IgD-negative memory B cell (primary cell): Measurements from ENCODE around the gene SMARCA2. TPM values are rescaled to one million over a fixed set of nuclear protein-coding genes. Genes with fewer than 3 reads are reported as not detected.
A peak's percentile ranks its signal among the peaks of the same experiment; 100 is the strongest.

Experiments used
- H3K27ac Mint-ChIP-seq, 3 donors: one replicate each; pipeline ENCODE4 v1.8.0; 2020 to 2022; ENCODE audit warnings: mild to moderate bottlenecking in 3 of 3, mixed read lengths in 3 of 3, moderate library complexity in 1 of 3
- H3K27me3 Mint-ChIP-seq: one replicate; pipeline ENCODE4 v1.8.0; 2021; ENCODE audit warnings: mixed read lengths
- H3K36me3 Mint-ChIP-seq: one replicate; pipeline ENCODE4 v1.8.0; 2020; ENCODE audit warnings: mild to moderate bottlenecking, mixed read lengths
- H3K4me1 Mint-ChIP-seq, 3 donors: one replicate each; pipeline ENCODE4 v1.8.0; 2020 to 2022; ENCODE audit warnings: mixed read lengths in 3 of 3, mild to moderate bottlenecking in 1 of 3
- H3K4me3 Mint-ChIP-seq, 4 donors: one replicate each; pipeline ENCODE4 v1.8.0; 2020 to 2022; ENCODE audit warnings: mild to moderate bottlenecking in 4 of 4, mixed read lengths in 4 of 4, moderate library complexity in 3 of 4
- H3K9me3 Mint-ChIP-seq, 3 donors: one replicate each; pipeline ENCODE4 v1.8.0; 2020 to 2021; ENCODE audit warnings: mixed read lengths in 3 of 3, mild to moderate bottlenecking in 1 of 3
- polyA plus RNA-seq: library from polyadenylated mRNA; unstranded; fragments of 300-500 nt; fragmentation: Illumina TruSeq; gene quantifications from one replicate; pipeline ENCODE4 v1.2.3, GENCODE V29; 2021

Gene SMARCA2
- polyA plus RNA-seq, 1 donor from 2014 or later = 24.9 TPM

- H3K9me3 Mint-ChIP-seq = no peaks in the 10 kb centered on the region
- H3K4me1 Mint-ChIP-seq = peaks cover 6 to 22% (median 16%) of the 10 kb centered on the region in 3 donors
- no peak overlapping the region for H3K27ac Mint-ChIP-seq
- no peak overlapping the region for H3K4me3 Mint-ChIP-seq
- H3K27me3 Mint-ChIP-seq = no peaks in the 10 kb centered on the region
- peaks cover 2% of the 10 kb centered on the region for H3K36me3 Mint-ChIP-seq
Measured at GRCh38 chr9:2120926-2121689, 106.0 kb downstream of the SMARCA2 start.

- H3K27ac Mint-ChIP-seq = no peak overlapping the region
- H3K27me3 Mint-ChIP-seq = no peaks in the 10 kb centered on the region
- no peaks in the 10 kb centered on the region for H3K36me3 Mint-ChIP-seq
- H3K9me3 Mint-ChIP-seq = no peaks in the 10 kb centered on the region
- peaks cover 10 to 26% (median 23%) of the 10 kb centered on the region in 3 donors for H3K4me1 Mint-ChIP-seq
- H3K4me3 Mint-ChIP-seq = no peak overlapping the region
Measured at GRCh38 chr9:2122299-2122698, 107.2 kb downstream of the SMARCA2 start.

- H3K4me3 Mint-ChIP-seq = peak overlapping the region in 1 of 4 donors; percentile 33
- no peaks in the 10 kb centered on the region for H3K9me3 Mint-ChIP-seq
- peaks cover 1% of the 10 kb centered on the region for H3K36me3 Mint-ChIP-seq
- H3K27ac Mint-ChIP-seq = peak overlapping the region; percentile 0 to 60 (median 20)
- peaks cover 12 to 28% (median 26%) of the 10 kb centered on the region in 3 donors for H3K4me1 Mint-ChIP-seq
- no peaks in the 10 kb centered on the region for H3K27me3 Mint-ChIP-seq
Measured at GRCh38 chr9:2125906-2126305, 110.8 kb downstream of the SMARCA2 start.

GRCh38 chr9:2126331-2126803 is 111.2 kb downstream of the SMARCA2 start:
- Mint-ChIP-seq H3K27ac (peak overlapping the region in 2 of 3 donors; percentile 20 to 31), H3K4me1 (peaks cover 12 to 30% (median 26%) of the 10 kb centered on the region in 3 donors), H3K36me3 (peaks cover 1% of the 10 kb centered on the region), H3K4me3 (peak overlapping the region in 1 of 4 donors; percentile 33), H3K9me3 (no peaks in the 10 kb centered on the region), H3K27me3 (no peaks in the 10 kb centered on the region)

GRCh38 chr9:2127486-2127885 is 112.3 kb downstream of the SMARCA2 start:
- Mint-ChIP-seq H3K4me3 (no peak overlapping the region), H3K4me1 (peaks cover 12 to 31% (median 24%) of the 10 kb centered on the region in 3 donors), H3K36me3 (peaks cover 1% of the 10 kb centered on the region), H3K27me3 (no peaks in the 10 kb centered on the region), H3K9me3 (no peaks in the 10 kb centered on the region), H3K27ac (peak overlapping the region in 1 of 3 donors; percentile 79)

- Mint-ChIP-seq H3K9me3 (no peaks in the 10 kb centered on the region), H3K27me3 (no peaks in the 10 kb centered on the region), H3K36me3 (peaks cover 1% of the 10 kb centered on the region), H3K4me3 (no peak overlapping the region), H3K4me1 (peaks cover 12 to 31% (median 22%) of the 10 kb centered on the region in 3 donors), H3K27ac (peak overlapping the region in 1 of 3 donors; percentile 28)
Measured at GRCh38 chr9:2128141-2128540, 113.0 kb downstream of the SMARCA2 start.

GRCh38 chr9:2128618-2129017 is 113.5 kb downstream of the SMARCA2 start:
- Mint-ChIP-seq H3K4me1 (peaks cover 12 to 31% (median 22%) of the 10 kb centered on the region in 3 donors), H3K27ac (no peak overlapping the region), H3K27me3 (no peaks in the 10 kb centered on the region), H3K4me3 (peak overlapping the region in 1 of 4 donors; percentile 12), H3K36me3 (peaks cover 1% of the 10 kb centered on the region), H3K9me3 (no peaks in the 10 kb centered on the region)

GRCh38 chr9:2130941-2131340 is 115.8 kb downstream of the SMARCA2 start:
- peaks cover 5 to 17% (median 9%) of the 10 kb centered on the region in 3 donors for H3K4me1 Mint-ChIP-seq
- no peaks in the 10 kb centered on the region for H3K9me3 Mint-ChIP-seq
- peaks cover 3% of the 10 kb centered on the region for H3K36me3 Mint-ChIP-seq
- no peak overlapping the region for H3K4me3 Mint-ChIP-seq
- H3K27ac Mint-ChIP-seq = peak overlapping the region in 1 of 3 donors; percentile 57
- no peaks in the 10 kb centered on the region for H3K27me3 Mint-ChIP-seq

GRCh38 chr9:2132484-2133082 is 117.4 kb downstream of the SMARCA2 start:
- Mint-ChIP-seq H3K9me3 (no peaks in the 10 kb centered on the region), H3K4me1 (peaks cover 0 to 11% (median 3%) of the 10 kb centered on the region in 3 donors), H3K27ac (no peak overlapping the region)

GRCh38 chr9:2134391-2134790 is 119.2 kb downstream of the SMARCA2 start:
- H3K9me3 Mint-ChIP-seq = no peaks in the 10 kb centered on the region
- peaks cover 12% of the 10 kb centered on the region for H3K36me3 Mint-ChIP-seq
- H3K27me3 Mint-ChIP-seq = no peaks in the 10 kb centered on the region
- peaks cover 0 to 9% (median 7%) of the 10 kb centered on the region in 3 donors for H3K4me1 Mint-ChIP-seq
- H3K4me3 Mint-ChIP-seq = no peak overlapping the region
- no peak overlapping the region for H3K27ac Mint-ChIP-seq

More at GRCh38 chr9:2132484-2133082, 117.4 kb downstream of the SMARCA2 start:
- H3K27me3 Mint-ChIP-seq = no peaks in the 10 kb centered on the region
- H3K36me3 Mint-ChIP-seq = peaks cover 6% of the 10 kb centered on the region
- no peak overlapping the region for H3K4me3 Mint-ChIP-seq

GRCh38 chr9:2138646-2139045 is 123.5 kb downstream of the SMARCA2 start:
- Mint-ChIP-seq H3K27me3 (no peaks in the 10 kb centered on the region), H3K4me3 (no peak overlapping the region), H3K9me3 (no peaks in the 10 kb centered on the region), H3K27ac (no peak overlapping the region), H3K36me3 (peaks cover 12% of the 10 kb centered on the region), H3K4me1 (peaks cover 7 to 23% (median 9%) of the 10 kb centered on the region in 3 donors)

GRCh38 chr9:2140600-2141223 is 125.6 kb downstream of the SMARCA2 start:
- H3K36me3 Mint-ChIP-seq = peaks cover 10% of the 10 kb centered on the region
- H3K27ac Mint-ChIP-seq = no peak overlapping the region
- H3K4me1 Mint-ChIP-seq = peaks cover 7 to 26% (median 13%) of the 10 kb centered on the region in 3 donors
- no peaks in the 10 kb centered on the region for H3K27me3 Mint-ChIP-seq
- no peak overlapping the region for H3K4me3 Mint-ChIP-seq
- no peaks in the 10 kb centered on the region for H3K9me3 Mint-ChIP-seq

- peak overlapping the region in 1 of 3 donors; percentile 16 for H3K27ac Mint-ChIP-seq
- H3K4me1 Mint-ChIP-seq = peaks cover 11 to 34% (median 14%) of the 10 kb centered on the region in 3 donors
- peaks cover 10% of the 10 kb centered on the region for H3K36me3 Mint-ChIP-seq
- no peaks in the 10 kb centered on the region for H3K27me3 Mint-ChIP-seq
- H3K9me3 Mint-ChIP-seq = no peaks in the 10 kb centered on the region
- H3K4me3 Mint-ChIP-seq = no peak overlapping the region
Measured at GRCh38 chr9:2142212-2142611, 127.1 kb downstream of the SMARCA2 start.

GRCh38 chr9:2144619-2145018 is 129.5 kb downstream of the SMARCA2 start:
- Mint-ChIP-seq H3K9me3 (no peaks in the 10 kb centered on the region), H3K27ac (no peak overlapping the region), H3K36me3 (peaks cover 3% of the 10 kb centered on the region), H3K4me1 (peaks cover 9 to 35% (median 10%) of the 10 kb centered on the region in 3 donors), H3K27me3 (no peaks in the 10 kb centered on the region), H3K4me3 (no peak overlapping the region)

- Mint-ChIP-seq H3K9me3 (no peaks in the 10 kb centered on the region), H3K36me3 (peaks cover 3% of the 10 kb centered on the region), H3K27me3 (no peaks in the 10 kb centered on the region), H3K4me1 (peaks cover 15 to 30% (median 18%) of the 10 kb centered on the region in 3 donors), H3K27ac (peak overlapping the region in 1 of 3 donors; percentile 72), H3K4me3 (no peak overlapping the region)
Measured at GRCh38 chr9:2145746-2146145, 130.6 kb downstream of the SMARCA2 start.
